Lung (tissue), 12 donors: ENCODE results near the gene SPATA6. TPM values are rescaled to one million over a fixed set of nuclear protein-coding genes. Genes with fewer than 3 reads are reported as not detected.

Experiments
- ATAC-seq: fragments of 200-7000 bp; cut with Tn5 transposase; one replicate; pipeline ENCODE4 v1.9.1; 2020; ENCODE audit warnings: moderate number of reproducible peaks; ENCODE audit not compliant: insufficient read depth, low FRiP score
- DNase-seq, 3 donors: peaks; one replicate each; pipeline ENCODE4 v3.0.0-alpha.2; 2013 to 2017
- H3K27ac ChIP-seq, 2 donors: one replicate each; pipeline ENCODE4 v1.5.1; 2013; ENCODE audit warnings: mild to moderate bottlenecking in 2 of 2, moderate library complexity in 2 of 2, control low read depth in 1 of 2, inconsistent platforms in 1 of 2, low read depth in 1 of 2, low read length in 1 of 2
- H3K27me3 ChIP-seq, 3 donors: one replicate each; pipeline ENCODE4 v1.5.1; 2013; ENCODE audit warnings: low read length in 2 of 3; ENCODE audit not compliant: control insufficient read depth in 3 of 3, insufficient read depth in 3 of 3
- H3K36me3 ChIP-seq, 4 donors: one replicate each; pipeline ENCODE4 v1.5.1; 2013; ENCODE audit warnings: low read length in 4 of 4, mild to moderate bottlenecking in 1 of 4, moderate library complexity in 1 of 4; ENCODE audit not compliant: control insufficient read depth in 4 of 4, insufficient read depth in 4 of 4
- H3K4me1 ChIP-seq, 5 donors: one replicate each; pipeline ENCODE4 v1.5.1; 2013; ENCODE audit warnings: low read length in 5 of 5, mild to moderate bottlenecking in 2 of 5, moderate library complexity in 1 of 5; ENCODE audit not compliant: control insufficient read depth in 5 of 5, insufficient read depth in 5 of 5
- H3K4me3 ChIP-seq: one replicate; pipeline ENCODE4 v1.5.1; 2013; ENCODE audit warnings: mild to moderate bottlenecking, control low read depth, moderate library complexity
- H3K9ac ChIP-seq, 2 donors: one replicate each; pipeline ENCODE4 v1.5.1; 2013; ENCODE audit warnings: low read length in 2 of 2, control low read depth in 1 of 2; ENCODE audit not compliant: insufficient read depth in 1 of 2
- H3K9me3 ChIP-seq, 4 donors: one replicate each; pipeline ENCODE4 v1.5.1; 2013; ENCODE audit warnings: low read length in 3 of 4, mild to moderate bottlenecking in 1 of 4, moderate library complexity in 1 of 4; ENCODE audit not compliant: control insufficient read depth in 4 of 4, insufficient read depth in 3 of 4
- WGBS, 2 donors: extraction: QIAGEN DNeasy Blood & Tissue Kit; methylation state at CpG; one replicate each; pipeline ENCODE4 v1.1.7; 2013; 5-methylcytosine and 5-hydroxymethylcytosine counted together
- polyA plus RNA-seq, 2 donors: library from polyadenylated mRNA; stranded (reverse); fragments of 200-250 nt; gene quantifications; one replicate each; pipeline ENCODE4 v1.2.1, GENCODE V29; 2013
- total RNA-seq, 2 donors: library from RNA; depleted of rRNA in 1 of 2; stranded (reverse); fragments of >200 nt in 1 of 2; gene quantifications; one replicate each; pipeline ENCODE4 v1.2.1, GENCODE V29; 2014 to 2021
- TF ChIP-seq, protein P1 (sequence below): IDR thresholded peaks from 2 replicates; pipeline ENCODE4 v1.5.1; 2012; ENCODE audit warnings: mild to moderate bottlenecking; ENCODE audit errors: control extremely low read depth, extremely low read depth
- donor health status: control.
- donor health status: control.
- donor health status: Bipolar disorder and iron deficiency.
- donor health status: healthy.
- donor health status: DM: yes; HTN: yes; CAD: no.

The SPATA6 gene
- total and polyA plus RNA-seq, 4 donors = 4.1 to 94.2 (median 17.6) TPM

DNA sequence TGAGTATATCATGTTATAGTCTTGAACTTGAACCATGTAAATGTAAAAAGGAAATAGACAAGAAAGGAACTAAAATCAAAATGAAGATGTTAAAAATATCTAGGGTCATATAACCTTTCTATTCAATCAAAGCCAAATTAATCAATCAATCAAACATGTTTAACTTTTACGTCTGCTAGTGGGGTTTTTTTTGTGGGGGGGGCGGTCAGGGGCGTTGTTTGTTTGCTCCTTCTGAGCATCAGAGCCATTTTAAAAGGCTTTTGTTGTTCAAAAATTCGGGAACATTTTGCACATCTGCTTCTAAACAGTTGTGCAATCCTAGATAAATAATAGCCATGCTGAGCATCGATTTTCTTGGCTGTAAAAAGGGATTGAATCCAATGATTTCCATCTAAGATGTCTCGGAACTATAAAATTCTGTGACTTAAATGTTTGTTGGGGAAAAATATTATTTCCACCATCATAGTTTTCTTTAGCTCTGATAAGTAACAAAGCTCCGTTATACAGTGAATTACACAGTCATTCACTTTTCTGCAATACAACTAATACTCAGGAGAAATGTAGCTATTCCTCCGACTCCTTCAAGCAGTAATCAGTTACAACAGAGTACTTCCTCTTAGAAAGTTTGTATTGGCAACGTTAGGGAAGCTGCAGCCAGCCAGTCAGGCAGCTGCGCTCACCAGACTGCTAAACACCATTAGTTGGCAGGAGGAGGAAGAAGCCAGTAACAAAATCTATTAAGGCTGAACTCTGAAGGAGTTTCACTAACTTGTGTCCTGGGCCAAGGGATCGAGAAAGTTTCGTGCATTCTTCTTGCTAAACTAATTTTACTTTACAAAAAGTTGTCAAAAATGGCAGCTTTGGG lies 2.2 kb downstream of the SPATA6 start:
- H3K36me3 ChIP-seq = no peaks in the 10 kb centered on the region
- WGBS, 2 donors = 13 to 17% methylated on average over 12 of the region's 12 CpGs
- H3K9me3 ChIP-seq = no peaks in the 10 kb centered on the region
- ATAC-seq (peak; percentile 36), DNase-seq (peak; percentile 82 to 93 (median 92))
- no peaks in the 10 kb centered on the region for H3K27me3 ChIP-seq
- peak overlapping the region in 1 of 2 donors; percentile 68 for H3K9ac ChIP-seq
- TF ChIP-seq, protein P1, sequence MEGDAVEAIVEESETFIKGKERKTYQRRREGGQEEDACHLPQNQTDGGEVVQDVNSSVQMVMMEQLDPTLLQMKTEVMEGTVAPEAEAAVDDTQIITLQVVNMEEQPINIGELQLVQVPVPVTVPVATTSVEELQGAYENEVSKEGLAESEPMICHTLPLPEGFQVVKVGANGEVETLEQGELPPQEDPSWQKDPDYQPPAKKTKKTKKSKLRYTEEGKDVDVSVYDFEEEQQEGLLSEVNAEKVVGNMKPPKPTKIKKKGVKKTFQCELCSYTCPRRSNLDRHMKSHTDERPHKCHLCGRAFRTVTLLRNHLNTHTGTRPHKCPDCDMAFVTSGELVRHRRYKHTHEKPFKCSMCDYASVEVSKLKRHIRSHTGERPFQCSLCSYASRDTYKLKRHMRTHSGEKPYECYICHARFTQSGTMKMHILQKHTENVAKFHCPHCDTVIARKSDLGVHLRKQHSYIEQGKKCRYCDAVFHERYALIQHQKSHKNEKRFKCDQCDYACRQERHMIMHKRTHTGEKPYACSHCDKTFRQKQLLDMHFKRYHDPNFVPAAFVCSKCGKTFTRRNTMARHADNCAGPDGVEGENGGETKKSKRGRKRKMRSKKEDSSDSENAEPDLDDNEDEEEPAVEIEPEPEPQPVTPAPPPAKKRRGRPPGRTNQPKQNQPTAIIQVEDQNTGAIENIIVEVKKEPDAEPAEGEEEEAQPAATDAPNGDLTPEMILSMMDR = no peak
- no peak overlapping the region for H3K4me3 ChIP-seq
- peaks cover 5 to 42% (median 9%) of the 10 kb centered on the region in 5 donors for H3K4me1 ChIP-seq
- peak overlapping the region; percentile 47 to 92 for H3K27ac ChIP-seq

DNA sequence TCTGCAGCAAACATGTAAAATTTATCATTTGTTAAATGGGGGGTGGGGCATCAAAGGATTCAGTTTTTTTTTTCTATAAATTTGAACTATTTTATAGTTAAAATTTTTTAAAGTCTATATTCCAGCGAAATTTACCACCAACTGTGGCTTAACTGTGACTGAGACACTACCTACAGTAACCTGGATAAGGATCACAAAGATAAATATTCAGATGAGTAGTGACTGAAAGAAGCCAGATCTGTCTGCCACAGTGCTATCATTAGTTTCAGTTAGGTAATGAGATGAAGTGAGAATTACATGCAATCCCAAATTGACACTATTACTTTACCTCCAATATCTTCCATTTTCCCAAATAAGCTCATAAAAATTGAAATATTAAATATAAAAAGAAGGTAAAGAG lies 5.4 kb downstream of the SPATA6 start:
- H3K9ac ChIP-seq = no peak overlapping the region
- H3K36me3 ChIP-seq = no peaks in the 10 kb centered on the region
- 98 to 100% methylated on average over 1 of the region's 1 CpG for WGBS, 2 donors
- H3K9me3 ChIP-seq = no peaks in the 10 kb centered on the region
- no peak overlapping the region for H3K27ac ChIP-seq
- no peak overlapping the region for H3K4me3 ChIP-seq
- ATAC-seq (no peak), DNase-seq (no peak)
- peaks cover 0 to 29% (median 10%) of the 10 kb centered on the region in 5 donors for H3K4me1 ChIP-seq
- TF ChIP-seq, protein P1 = no peak
- no peaks in the 10 kb centered on the region for H3K27me3 ChIP-seq

DNA sequence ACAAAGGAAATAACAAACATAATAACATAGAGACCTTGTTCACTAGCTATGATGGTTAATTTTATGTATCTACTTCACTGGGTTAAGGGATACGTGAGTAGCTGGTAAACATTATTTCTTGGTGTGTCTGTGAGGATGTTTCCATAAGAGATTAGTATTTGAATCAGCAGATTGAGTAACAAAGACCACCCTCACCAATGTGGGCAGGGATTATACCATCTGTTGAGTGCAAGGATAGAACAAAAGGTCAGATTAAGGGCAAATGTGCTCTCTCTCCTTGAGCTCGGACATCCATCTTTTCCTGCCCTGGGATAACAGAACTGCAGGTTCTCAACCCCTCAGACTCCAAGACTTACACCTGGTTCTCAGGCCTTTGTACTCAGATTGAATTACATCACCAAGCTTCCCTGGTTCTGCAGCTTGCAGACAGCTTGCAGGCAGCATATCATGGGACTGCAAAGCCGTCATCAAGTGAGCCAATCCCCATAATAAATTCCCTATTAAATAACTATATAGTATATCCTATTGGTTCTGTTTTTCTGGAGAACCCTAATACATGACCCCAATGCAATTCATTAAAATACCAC lies 9.2 kb downstream of the SPATA6 start:
- Histone ChIP-seq H3K36me3 (no peaks in the 10 kb centered on the region), H3K27me3 (no peaks in the 10 kb centered on the region), H3K9ac (no peak overlapping the region), H3K9me3 (no peaks in the 10 kb centered on the region), H3K4me1 (peaks cover 0 to 10% (median 2%) of the 10 kb centered on the region in 5 donors), H3K4me3 (no peak overlapping the region), H3K27ac (no peak overlapping the region)
- no peak for DNase-seq
- no peak for ATAC-seq
- TF ChIP-seq, protein P1 = no peak
- 89% methylated on average over 3 of the region's 3 CpGs for WGBS, 2 donors
